Fibroblast of skin of left quadriceps (primary cell): Measurements from ENCODE around the gene RAE1.

ENCODE experiments used
- DNase-seq, 2 experiments: peaks; one replicate each; pipeline ENCODE4 v3.0.0-alpha.2; 2013; ENCODE audit warnings: low read depth in 2 of 2

RAE1 gene

DNA sequence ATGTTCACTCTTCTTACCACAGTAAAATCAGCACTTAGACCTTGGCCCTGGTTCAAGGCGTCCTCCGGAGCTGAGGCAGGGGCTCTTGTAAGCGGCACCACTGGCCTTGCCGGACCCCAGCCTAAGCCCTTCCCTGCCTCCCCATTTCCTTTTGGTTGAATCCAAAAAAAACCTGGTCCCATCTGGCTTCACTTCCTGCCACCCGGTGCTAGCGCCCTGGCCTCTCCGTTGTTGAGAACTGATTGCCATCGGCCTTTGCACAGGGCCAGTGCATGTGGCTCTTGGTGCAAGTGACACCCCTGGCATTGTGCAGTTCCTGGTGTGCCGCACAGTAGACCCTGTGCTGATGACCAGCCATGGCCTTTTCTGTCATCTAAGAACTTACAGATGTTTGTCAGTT lies 21.1 kb downstream of the RAE1 start:
- no peak for DNase-seq

DNA sequence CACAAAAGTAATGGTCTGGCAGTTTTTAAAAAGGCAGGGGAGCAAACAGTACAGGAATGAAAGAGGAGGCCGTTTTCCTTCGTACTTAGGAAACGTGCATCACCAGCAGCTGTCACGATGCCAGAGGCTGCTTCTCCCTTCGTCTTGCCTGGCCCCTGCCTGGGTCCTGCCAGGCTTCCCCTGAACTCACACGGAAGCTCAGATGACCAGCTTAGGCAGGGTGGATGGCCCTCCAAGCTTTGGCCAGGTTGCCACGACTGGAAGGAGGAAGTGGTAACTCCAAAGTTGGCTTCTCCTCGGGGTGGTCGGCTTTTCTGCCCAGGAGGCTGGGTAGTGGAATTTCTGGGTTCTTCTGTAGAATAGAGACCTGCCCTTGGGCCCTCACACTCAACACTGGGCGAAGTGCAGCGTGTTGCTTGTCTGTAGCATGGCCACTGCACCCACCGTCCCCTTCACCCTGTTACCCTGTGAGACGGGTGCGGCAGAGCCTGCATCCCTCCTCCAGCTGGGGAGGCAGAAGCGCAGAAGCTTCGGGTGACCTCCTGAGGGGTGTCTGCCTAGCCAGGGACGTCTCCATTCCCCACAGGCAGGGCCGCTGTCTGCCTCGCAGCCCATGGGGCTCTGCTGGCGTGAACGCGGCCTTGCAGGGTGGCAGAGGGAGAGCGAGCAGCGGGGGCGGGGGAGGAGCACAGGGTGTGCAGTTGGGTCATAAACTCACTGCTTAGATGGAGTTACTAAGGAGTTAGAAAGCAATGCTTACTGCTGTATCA lies 21.7 kb downstream of the RAE1 start:
- DNase-seq, result no peak

DNA sequence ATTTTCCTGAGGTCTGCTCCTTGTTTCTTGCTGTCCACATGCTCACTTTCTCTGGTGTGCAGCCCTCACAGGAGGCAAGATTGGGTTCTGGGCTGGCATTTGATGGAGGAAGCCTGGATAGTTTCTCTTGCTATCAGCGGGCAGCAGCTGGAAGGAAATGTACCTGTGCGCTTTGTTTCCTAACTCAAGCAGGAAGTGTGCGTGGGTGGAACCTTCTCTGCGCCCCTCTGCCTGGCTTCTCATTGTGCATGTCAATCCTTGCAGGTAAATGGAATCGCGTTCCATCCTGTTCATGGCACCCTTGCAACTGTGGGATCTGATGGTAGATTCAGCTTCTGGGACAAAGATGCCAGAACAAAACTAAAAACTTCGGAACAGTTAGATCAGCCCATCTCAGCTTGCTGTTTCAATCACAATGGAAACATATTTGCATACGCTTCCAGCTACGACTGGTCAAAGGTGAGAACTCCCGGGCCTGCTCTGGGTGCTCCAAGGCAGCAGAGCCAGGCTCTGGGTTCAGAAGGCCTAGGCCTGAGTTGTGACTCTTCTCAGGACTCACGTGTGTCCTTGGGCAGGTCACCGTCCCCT lies 23.4 kb downstream of the RAE1 start:
- DNase-seq, result no peak

DNA sequence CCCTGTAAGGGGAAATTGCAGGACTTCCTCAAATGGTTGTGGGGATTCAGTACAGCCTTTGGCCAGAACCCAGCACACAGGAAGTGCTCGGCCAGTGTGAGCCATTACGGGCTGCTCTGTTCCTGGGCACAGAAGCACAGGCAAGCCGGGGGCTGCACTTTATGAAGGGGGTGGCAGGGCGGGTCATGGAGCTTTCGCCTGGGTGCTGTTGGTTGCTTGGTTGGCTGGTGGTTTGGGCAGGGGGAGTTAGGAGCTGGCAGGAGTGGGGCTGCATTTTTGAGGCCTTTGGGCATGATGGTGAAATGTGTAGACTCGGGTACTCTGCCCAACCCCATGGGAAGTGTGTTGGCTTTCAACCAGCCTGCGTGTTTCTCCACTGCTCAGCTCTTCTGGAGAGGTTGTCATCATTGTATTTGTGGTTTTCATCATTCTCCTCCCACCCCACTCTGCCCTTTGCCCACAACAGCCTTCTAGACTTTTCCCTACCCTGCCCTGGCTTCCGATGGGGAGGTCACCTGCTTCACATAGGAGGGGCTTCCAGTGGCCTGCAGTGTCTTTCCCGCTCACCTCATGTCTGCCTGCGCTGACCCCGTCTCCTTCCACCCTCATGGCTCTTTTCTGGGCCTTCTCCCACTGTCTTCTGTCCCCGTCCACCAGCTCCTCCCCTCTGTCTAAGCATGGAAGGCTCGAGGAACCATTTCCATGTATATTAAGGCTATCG lies 24.0 kb downstream of the RAE1 start:
- DNase-seq, result no peak

DNA sequence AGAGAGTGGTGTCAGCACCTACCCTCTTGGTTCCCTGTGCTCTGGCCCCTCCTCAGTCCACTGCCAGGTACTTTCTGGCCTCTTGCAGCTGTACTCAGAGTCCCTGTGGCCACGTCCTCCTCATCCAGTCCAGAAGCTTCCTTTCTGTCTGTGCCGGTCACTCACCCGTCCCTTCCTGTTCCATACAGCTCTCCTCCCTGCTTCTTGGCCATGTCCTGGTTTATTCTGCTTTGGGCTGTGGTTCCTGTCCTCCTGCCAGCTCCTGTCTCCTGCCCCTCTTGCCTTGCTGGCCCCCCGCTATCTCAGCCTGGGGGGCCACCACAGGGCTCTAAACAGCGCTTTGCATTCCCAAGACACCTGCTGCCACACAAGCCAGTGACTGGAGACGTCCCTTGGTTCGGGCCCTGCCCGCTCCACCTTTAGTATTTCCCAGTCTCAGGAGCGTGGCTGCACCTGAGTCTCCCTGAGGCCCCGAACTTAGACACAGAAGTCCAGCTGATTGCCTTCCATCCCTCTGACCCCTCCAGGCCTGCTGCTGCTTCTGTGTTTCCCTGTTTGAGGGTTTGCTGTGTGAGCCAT lies 24.7 kb downstream of the RAE1 start:
- no peak for DNase-seq

DNA sequence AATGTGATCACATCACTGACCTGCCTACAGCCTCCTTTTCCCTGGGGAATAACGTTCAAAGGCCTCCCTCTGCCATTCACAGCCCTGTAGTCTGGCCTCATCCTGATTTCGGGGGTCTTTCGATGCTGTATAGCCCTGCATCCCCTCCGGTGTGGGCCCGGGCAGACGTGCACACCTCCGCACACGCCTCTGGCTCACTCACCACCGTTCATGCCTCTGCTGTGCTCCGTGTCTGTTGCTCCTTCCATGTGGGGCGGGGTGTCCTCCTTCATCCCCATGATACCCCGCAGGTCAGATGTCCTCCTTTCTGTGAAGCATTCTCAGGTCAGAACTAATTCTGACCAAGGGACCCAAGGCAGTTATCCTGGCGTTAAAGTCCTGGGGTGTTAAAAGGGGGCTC lies 26.3 kb downstream of the RAE1 start:
- DNase-seq, result no peak

DNA sequence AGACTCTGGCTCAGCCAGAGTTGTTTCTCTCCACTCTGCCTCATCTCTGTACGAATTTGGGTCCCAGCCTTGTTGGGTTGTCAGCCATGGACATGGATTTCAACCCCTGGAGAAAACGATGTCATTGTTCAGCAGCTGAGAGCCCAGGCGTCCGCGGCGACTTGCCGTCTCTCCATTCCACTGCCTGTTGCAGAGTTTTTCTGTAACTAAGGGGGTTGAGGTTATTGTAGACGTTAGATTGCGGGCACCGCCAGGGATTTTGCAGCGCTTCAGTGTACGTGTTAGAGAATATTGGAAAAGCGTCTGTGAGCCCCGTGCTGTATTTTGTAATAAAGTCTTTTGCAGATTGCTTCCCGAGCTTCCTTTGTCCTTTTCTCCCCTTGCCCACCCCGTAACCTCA lies 27.1 kb downstream of the RAE1 start:
- DNase-seq, result no peak

DNA sequence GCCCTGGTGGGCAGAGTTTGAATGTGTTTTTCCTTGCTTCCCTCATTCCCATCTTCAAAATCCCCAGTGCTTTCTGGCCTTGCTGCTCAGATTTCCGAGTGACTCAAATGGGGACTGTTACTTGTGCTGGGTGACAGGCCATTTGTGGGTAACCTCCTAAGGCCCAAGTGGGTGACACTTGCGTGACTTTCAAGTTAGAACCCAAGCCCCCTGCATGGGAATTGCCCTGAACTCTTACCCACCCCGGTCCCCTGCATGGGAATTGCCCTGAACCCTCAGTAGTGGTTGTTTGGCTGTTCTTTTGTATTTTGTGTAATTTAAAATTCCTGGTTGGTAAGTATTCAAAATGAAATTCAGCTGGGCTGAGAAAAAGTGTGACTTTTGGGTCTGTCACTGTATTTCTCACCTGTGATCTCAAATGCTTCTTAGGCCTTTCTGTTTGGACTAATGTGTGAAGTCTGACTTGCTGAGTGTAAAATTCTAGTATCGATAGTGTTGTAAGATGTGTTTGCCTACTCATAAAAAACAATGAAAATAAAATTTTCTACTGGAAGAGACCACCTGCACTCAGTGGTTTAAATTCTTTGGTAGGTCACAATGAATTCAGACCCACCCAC lies 27.7 kb downstream of the RAE1 start:
- no peak for DNase-seq

DNA sequence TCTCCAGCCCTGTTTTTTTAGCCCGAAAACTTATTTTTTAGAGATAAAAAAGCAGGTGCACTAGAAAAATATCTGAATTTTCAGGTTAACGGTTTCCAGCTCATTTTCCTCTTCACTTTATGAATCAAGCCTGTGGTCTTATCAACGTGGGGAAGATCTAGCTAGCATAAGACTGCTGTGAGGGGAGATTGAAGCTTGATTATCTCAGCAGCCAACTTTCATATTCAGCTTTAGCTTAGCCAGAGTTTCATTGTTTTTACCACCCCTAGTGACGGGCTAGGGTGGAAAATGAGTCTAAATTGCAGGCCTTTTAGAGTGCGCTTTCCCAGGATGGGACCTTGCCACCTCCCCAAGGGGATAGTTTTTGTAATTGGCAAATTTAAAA lies 28.2 kb downstream of the RAE1 start:
- DNase-seq, result no peak

DNA sequence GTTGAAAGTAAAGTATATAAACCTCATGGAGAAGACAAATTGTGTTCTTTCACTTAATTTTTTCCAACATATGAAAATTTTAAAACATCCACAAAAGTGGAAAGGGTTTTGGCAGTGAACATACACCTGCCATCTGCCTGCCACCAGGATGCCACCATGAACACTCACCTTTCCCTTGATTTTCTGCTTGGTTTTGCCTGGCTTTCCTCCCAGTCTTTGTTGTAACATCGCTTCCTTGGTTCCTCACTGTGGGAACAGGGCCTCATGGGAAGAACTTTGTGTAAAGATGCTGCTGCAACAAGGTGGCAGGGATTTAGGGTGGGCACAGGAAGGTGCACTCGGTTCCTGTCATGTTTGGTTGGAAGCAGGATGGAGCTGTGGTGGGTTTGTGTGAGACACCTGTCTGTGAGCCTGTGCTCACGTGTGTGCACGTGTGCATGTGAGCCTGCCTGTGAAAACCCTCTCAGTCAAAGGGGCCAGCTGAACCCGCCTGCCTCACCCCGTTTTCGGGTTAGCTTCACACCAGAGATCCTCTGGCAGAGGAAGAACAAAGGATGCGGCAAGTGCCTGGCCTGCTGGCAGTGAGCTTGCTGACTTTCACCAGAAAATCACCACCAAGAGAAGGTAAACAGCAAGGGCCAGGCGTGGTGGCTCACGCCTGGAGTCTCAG lies 29.2 kb downstream of the RAE1 start:
- no peak for DNase-seq

DNA sequence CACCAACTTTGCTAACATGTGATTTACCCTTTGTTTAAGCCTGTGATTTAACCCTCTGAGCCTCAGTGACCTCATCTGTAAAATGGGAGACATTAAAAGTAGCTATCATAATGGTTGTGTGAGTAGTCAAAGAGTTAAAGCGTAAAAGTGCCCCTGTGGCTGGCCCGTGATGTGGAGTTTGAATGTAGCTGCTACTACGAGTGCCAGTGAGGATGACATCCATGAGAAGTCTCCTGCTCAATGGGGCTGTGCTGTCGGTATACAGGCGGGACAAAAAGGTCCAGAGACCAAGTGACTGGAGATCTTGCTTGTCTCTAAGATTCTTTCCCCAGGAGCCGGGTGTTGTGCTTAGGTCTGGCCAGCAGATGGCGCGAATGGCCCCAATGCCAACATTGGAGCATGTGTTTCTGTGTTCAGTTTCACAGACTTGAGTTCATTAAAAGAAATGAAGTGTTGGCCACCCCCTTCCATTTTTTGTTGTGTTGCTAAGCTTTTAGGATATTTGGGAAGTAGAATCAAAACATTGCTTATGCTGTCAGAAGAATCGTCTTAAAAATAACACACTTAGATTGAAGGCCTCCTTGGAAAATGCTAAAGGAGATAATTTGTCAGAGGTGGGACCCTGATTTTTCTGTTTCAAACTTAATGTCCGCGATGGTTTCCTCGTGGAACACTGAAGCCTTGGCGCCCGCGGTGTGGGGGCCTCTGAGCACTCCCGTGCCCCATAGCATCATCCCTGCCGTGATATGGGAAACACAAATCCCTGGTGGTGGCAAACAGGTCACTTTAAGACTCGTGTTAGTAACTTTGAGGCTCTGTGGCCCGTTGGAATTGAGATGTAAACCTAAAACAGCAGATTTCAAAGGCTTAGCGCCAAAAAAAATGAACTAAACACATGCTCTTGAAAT lies 30.8 kb downstream of the RAE1 start:
- peak in 1 of 2 experiments; percentile 36 for DNase-seq

DNA sequence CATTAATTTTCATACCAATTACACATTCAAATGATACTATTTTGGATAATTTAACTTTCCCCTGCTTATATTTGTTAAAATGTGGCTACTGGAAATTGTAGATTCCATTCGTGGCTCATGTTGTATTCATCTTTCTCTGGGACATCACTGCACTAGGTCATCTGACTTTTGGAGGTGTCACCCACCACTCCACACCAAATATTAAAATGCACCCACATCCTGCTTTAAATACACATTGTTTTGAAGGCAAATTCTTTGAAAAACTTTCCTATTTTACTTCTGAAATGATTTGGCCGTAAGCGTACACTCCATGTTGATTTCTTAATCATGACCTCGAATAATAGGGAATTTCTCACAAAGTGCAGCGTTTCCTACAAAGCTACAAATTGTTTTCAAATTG lies 31.5 kb downstream of the RAE1 start:
- DNase-seq, result no peak

DNA sequence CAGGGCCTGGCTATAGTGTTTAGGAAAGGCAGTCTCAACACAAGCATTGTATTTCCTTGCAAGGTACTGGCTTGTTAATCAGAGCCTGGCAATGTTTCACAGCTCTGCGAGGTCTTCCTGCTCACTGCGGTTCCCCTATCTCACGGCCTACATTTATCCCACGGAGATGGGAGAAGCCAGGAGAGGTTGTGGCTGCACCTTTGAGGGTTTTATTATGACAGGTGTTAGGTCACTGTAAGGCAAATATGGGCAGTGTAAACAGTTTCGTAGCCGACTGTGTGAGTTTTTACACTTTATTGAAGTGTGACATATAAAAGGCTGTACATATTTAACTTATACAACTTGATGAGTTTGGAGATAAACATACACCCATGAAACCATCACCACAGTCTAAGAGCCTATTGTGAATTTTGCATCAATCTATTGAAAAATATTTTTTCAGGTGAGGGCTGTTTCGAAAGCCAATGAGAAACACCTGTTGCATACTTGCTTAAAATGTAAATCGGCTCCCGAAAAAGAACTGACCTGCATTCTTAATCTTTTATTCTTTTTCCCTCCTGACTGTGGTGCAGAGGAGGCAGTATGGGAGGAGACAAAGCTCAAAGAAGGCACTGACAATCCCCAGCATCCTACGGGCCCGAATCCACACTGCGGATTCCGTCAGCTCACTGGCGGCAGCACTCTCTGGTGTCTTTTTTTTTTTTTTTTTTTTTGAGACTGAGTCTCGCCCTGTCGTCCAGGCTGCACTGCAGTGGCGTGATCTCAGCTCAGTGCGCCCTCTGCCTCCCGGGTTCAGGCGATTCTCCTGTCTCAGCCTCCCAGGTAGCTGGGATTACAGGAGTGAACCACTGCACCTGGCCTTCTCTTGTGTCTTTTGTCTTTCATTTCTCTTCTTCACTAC lies 32.6 kb downstream of the RAE1 start:
- no peak for DNase-seq

DNA sequence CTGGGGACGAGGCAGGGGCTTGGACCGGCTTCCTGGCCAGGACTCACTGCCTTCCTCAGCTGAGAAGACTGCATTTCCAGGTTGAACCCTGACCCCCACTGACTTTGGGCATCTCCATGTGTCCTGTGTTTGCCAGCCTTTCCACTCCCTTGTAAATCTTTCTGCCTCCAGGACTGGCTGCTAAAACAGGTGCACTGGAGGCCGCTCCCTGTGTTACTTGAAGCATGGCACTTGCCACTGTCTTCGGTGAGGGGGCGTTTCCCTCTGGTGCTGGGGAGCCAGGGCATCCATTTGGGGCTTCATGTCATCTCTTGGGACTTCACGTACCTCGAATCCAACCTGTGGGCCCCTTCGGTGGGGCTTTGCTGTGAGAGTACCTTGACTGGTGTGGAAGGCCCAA lies 33.4 kb downstream of the RAE1 start:
- DNase-seq, result no peak

DNA sequence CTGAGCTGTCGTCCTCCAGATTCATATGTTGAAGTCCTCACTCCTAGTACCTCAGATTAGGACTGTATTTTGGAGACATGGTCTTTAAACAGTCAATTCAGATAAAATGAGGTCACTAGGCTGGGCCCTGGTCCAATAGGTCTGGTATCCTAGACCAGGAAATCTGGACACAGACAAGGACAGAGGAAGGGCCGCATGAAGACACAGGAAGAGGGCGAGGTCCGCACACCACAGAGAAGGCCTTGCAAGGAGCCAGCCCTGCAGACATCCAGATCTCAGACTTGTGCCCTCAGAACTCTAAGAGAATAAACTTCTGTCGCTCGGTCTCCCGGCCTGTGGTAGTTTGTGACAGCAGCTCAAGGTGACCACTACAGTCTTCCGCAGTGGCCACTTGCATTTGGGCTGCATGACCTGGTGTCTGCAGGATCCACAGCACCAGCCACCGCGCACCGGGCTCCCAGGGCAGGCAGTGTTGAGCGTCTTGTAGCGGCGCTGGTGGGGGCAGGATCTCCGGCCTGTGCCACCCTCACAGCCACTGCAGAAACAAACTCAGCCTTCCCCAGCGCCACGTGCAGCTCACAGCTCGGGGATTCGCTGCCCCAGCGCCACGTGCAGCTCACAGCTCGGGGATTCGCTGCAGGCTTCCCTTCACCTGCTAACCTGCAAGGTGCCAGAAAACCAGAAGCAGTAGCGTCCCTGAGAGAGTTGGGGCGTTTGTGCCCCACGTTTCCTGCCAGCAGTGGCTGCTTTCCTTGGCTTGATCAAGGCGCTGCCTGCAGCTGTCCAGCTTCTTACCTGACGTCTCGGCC lies 34.1 kb downstream of the RAE1 start:
- no peak for DNase-seq

DNA sequence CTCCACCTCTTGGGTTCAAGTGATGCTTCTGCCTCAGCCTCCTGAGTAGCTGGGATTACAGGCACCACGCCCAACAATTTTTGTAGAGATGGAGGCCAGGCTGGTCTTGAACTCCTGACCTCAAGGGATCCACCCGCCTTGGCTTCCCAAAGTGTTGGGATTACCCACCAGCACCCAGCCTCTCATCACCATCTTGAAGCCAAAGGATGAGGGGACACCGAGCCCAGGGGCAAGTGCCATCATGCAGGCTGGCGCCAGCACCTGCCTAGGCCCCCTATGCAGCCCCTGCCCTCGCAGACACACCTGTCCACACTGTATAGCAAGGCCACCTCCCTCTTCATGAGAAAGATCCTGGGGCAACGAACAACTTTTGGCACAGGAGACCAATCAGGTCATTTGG lies 34.9 kb downstream of the RAE1 start:
- DNase-seq, result no peak

DNA sequence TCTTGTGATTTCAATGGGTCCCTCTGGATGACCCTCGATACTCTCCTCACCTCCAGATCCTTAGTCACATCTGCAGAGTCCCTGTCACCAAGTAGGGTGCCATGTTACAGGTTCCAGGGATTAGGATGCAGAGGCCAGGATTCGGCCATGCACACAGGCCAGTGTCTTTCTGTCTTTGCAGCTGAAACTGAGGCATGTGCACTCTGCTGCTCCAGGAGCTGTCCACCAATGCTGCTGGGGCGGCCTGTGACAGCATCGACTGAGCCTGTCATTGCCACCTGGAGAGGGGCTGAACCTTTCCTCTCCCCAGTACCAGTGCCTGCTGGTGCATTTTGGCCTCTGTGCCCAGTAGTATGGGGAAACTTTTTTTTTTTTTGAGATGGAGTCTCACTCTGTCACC lies 35.7 kb downstream of the RAE1 start:
- DNase-seq, result no peak

DNA sequence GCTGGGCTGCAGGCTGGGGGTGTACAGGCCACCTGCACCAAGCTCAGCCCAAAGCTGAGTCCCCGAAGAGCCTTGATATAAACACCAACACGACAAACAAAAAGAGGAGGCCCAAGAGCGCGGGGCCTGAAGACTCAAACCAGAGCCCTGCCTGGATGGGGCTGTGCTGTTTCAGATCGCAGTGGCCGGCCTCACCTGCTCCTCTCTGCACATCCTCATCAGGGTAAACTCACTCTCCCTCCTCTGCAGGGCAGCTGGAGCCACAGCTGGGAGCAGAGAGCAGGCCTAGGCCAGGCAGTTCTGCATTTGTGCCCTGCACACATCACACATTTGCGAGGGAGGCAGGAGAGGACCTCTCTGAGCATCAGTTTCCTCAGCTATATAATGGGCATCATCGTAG lies 36.4 kb downstream of the RAE1 start:
- no peak for DNase-seq

DNA sequence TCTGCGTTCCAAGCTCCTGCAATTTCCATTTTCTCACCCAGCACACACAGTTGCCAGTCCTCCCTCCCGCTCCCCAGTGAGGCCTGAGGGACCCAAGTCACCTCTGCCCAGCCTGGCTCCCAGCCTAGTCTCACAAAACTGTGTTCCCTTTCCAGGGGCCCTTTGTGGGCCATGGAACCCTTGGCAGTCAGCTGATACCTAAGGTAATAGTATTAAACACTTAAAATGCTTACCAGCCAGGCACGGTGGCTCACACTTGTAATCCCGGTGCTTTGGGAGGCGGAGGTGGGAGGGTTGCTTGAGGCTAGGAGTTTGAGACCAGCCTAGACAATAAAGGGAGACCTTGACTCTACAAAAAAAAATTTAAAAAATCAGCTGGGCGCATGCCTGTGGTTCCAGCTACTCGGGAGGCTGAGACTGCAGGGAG lies 36.9 kb downstream of the RAE1 start:
- DNase-seq, result no peak
